H1 (cell line): ENCODE results near the gene HS1BP3. TPM values are rescaled to one million over a fixed set of nuclear protein-coding genes. Genes with fewer than 3 reads are reported as not detected.

Source experiments
- BACH1 ChIP-seq: IDR thresholded peaks from 2 replicates; pipeline ENCODE4 v1.6.1; 2012; ENCODE audit warnings: low read length, improper control_type of control experiment
- GABPA ChIP-seq: IDR thresholded peaks from 2 replicates; pipeline ENCODE4 v1.6.1; 2011; ENCODE audit warnings: mild to moderate bottlenecking, low read length, moderate library complexity, borderline replicate concordance; ENCODE audit not compliant: insufficient read depth
- JUN ChIP-seq: IDR thresholded peaks from 2 replicates; pipeline ENCODE4 v1.6.1; 2011; ENCODE audit warnings: low read depth, mild to moderate bottlenecking, improper control_type of control experiment, low read length
- SIN3A ChIP-seq, 2 experiments: IDR thresholded peaks in 1 of 2; conservative IDR thresholded peaks in 1 of 2; 2 replicates each; pipeline ENCODE4 v1.6.1; 2011 to 2012; ENCODE audit warnings: low read length in 2 of 2, improper control_type of control experiment in 1 of 2, low read depth in 1 of 2, mild to moderate bottlenecking in 1 of 2
- SIRT6 ChIP-seq: IDR thresholded peaks from one replicate; pipeline ENCODE4 v1.7.1; 2012; ENCODE audit warnings: low read length, inconsistent platforms
- SP4 ChIP-seq: IDR thresholded peaks from 2 replicates; pipeline ENCODE4 v1.6.1; 2012; ENCODE audit warnings: low read length, inconsistent platforms
- TAF7 ChIP-seq: optimal IDR thresholded peaks from 2 replicates; pipeline ENCODE3; 2011; ENCODE audit warnings: low read depth, mild to moderate bottlenecking, inconsistent platforms, low read length, moderate library complexity, borderline replicate concordance
- polyA plus RNA-seq, 7 experiments: library from polyadenylated mRNA; depleted of rRNA in 3 of 7; stranded (reverse) in 5 of 7; unstranded in 2 of 7; fragments of >200 nt in 5 of 7; fragments of 200-250 nt in 2 of 7; gene quantifications; 1 replicate in 5 of 7; 2 replicates in 1 of 7; 4 replicates in 1 of 7; pipeline versions ENCODE4 v1.2.1 to v1.2.3, GENCODE V29; 2011 to 2013; ENCODE audit warnings: missing spikeins in 2 of 7, mixed read lengths in 2 of 7
- total RNA-seq: library from RNA; stranded (reverse); fragmentation: NEBNext Ultra II Directional; extraction: Animal tissue kit (Norgen Biotek cat#: 25700); gene quantifications from 2 replicates; pipeline ENCODE4 v1.2.1, GENCODE V29; 2021

The HS1BP3 gene
- total and polyA plus RNA-seq, 2 of the 8 experiments (the other 6 are each of a cell fraction or from before 2014, with no cell fraction given), result 11.1 to 11.3 TPM

DNA sequence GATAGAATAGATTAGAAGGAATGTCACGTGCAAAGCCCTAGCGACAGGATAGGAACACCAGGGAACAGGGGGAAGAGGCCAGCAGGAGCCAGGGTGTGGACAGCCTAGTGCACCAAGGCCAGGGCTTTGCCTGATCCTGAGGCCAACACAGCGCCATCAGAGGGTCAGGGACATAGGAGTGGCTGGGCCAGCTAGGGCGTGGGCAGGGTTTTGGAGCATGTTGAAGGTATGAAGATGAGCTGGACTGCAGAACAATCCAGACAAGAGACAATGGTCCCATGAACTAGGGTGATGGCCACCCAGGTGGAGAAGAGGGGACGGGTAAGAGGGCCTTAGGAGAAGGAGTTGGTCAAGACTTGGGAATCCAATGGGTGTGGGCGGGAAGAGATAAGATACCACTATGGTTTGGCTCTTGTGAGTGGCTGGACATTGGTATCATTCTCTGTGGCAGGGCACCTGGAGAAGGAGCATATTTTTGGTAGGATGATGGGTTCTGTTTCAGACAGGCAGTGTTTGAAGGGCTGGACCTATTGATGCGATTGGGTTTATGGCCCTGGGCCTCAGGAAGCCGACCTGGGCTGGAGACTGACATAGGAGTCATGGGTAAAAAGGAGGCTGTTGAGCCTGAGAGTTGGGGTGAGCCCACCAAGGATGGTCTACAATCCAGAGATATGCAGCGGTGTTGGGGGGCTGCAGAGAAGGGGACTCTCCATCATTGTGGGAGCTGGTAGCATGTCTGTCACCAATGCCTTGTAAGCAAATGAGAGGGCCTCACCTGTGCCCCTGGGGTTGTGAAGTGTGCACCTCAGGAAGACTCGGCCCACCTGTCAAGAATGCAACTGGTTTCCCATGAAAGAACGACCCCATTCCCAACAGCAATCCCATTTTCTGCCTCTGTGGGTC lies 2.0 kb upstream of the HS1BP3 start (continued):
- no peak for TF ChIP-seq SP4
- TF ChIP-seq SIN3A (conservative IDR thresholded peaks at IDR 0.05 in 1 of 2, IDR thresholded peaks at IDR 0.05 in 1 of 2; ENCODE audit: low read depth in 1 of 2, low read length in 2 of 2), result no peak
- TF ChIP-seq TAF7, result no peak
- no peak for TF ChIP-seq JUN
- no peak for TF ChIP-seq GABPA
- no peak for TF ChIP-seq BACH1
- TF ChIP-seq SIRT6, result no peak
- TF ChIP-seq, all 59 proteins: peak for 0
